GM21825 (cell line): ENCODE data around the gene IKZF1.
"Not testable (repeated sequence)": the region's sequence is repeated elsewhere in the genome, so short reads cannot be mapped to it uniquely, and the experiment has no call there.

ENCODE experiments used
- ATAC-seq: cut with Tn5 transposase; IDR thresholded peaks from one replicate; pipeline ENCODE4 v1.9.1; 2021; ENCODE audit warnings: mild to moderate bottlenecking, moderate library complexity; ENCODE audit not compliant: unreplicated experiment

The IKZF1 gene

DNA sequence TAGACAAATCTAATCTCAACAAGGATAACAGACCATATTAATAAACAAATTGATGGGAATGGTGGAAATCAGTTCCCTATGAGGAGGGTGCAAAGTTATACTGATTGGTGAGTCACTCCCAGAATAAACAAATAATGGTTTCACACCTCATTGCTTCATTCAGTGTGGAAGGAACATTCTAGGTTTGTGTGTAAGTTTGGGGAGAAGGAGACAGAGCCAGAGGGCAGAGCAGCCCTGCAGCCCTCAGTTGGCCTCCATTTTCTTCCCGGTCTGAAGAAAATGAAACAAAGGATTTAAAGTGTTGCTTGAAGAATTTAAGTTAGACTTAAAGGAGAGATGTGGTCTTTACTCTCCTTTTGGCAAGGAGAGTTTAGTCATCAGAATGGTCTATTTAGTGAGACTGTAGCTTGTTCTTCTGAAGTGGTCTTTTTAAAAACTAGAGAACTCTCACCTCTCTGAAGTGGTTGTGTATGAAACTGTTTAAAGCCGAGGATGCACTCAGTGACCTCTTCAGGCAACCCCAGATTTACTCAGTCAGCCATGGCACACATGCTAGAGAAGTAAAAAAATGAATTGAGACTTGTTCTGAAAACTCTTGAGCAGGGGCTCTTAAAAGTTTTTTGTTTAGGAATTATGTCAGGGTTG is 27.2 kb downstream of the IKZF1 start:
- peak; percentile 49 for ATAC-seq

DNA sequence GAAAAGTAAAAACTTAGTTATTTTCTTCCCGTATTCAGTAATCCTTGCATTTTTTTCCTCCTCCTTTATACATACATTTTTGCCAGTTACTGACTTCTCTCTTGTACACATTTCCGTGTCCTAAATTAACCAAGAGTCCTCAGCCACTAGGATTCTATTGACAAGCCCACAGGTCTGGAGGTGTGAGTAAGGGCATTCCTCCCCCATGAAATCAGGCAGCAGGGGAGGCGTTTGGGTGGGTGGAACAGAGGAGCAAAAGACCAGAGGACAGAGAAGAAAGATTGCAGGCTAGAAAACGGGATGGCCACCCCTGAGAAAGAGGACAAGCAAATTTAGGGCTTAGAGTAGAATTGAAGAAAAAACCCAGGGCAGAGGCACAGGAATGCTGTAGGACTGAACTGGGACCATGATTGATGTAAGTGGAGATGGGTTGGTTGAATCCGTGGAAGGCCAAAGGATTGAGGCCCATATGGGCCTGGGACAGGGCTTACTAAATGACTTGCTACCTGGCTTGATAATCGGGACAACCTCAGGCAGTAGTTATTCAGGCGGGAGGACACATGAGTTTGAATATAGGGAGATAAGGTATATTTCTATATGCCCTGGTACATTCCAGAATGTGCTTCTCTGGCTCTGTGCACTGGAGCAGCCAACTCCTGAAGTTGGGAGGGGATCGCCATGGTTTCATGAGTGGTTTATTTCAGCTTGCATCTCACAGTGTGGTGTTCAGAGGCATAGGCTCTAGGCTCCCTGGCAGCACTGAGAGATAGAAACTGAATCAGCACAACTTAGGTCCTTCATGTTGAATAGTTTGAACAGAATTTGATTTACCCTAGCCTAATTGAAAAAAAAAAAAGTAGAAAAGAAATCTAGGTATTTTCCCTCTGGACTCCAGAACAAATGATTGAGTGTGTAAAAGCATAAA is 28.0 kb downstream of the IKZF1 start:
- no peak for ATAC-seq

DNA sequence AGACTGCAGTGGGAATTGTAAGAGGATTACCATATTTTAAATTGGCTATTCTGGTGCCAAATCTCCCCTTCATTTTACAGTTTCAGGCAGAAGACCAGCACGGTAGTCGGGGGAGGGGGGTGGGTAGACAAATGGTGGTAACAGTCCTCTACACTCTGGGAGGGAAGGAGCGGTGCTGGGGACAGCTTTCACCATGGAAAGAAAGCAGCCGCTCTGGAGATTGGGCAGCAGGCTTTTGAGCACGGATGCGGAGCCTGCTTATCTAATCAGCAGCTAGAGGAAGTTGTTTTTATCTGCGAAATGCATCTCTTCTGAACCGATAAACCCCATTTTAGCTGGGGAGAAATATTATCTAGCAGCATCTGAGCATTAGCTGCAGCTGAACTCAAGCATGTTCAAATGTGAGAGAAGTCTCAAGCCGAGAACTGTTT is 28.7 kb downstream of the IKZF1 start:
- no peak for ATAC-seq

DNA sequence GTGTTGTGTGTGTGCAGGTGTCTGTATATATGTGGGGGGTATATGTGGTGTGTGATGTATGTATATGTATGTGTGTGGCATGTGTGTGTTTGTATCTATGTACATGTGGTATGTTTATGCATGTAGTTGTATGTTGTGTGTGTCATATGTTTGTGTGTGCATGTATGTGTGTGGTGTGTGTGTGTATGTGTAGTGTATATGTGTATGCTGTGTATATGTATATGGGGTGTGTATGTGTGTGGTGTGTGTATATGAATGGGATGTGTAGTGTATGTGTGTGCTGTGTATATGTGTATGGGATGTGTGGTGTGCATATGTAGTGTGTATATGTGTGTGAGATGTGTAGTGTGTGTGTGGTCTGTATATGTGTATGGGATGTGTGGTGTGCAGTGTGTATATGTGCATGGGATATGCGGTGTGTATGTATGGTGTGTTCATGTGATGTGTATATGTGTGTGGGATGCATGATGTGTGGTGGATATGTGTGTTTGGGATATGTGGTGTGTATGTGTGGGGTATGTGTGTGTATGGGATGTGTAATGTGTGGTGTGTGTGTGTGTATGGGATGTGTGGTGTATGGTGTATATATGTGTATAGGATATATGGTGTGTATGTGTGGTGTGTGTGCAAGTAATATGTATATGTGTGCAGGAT is 30.0 kb downstream of the IKZF1 start:
- no peak for ATAC-seq

GRCh38 chr7:50335230-50335794 is 30.8 kb downstream of the IKZF1 start:
- ATAC-seq, result no peak

DNA sequence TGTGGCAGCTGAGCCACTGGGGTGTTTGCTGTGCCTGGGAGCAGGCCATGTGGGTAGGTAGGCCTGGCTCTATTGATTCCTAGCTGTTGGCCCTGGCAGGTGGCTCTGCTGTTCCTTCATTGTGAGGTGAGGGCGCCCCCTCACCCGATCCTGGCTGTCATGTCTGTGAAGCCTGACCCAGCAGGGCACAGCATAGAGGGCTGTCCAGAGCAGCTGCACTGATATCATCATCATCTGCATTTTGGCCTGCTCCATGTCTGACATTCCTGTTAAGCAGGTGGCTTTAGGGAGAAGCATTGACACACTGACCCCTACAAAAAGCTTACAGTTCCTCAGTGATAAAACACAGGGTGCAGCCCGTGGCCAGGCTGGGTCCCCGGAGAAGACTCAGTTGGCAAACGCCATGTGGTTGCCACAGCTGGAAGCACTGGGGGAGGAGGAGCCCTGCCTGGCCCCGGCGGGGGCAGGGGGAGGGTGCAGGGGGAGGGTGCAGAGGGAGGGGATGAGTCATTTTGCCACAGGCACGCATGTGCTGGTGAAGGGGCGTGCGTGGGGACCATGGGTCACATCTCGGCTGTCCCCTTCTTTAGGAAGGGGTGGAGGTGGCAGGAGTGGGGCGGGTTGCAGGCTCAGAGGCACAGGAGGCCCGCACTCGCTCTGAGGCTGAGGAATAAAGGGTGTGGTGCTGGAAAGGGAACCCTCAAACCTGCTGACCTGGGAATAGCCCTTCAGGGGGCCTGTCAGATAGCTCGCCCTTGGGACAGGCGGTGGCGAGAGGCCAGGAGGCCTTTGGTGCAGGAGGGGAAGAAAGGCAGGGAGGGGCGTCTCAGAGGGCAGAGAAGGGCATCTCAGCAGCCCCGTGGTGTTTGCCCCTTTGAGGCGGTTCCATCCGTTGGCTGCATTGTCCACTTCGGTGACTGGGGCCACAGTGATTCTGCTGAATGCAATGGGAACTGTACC is 31.6 kb downstream of the IKZF1 start:
- no peak for ATAC-seq

DNA sequence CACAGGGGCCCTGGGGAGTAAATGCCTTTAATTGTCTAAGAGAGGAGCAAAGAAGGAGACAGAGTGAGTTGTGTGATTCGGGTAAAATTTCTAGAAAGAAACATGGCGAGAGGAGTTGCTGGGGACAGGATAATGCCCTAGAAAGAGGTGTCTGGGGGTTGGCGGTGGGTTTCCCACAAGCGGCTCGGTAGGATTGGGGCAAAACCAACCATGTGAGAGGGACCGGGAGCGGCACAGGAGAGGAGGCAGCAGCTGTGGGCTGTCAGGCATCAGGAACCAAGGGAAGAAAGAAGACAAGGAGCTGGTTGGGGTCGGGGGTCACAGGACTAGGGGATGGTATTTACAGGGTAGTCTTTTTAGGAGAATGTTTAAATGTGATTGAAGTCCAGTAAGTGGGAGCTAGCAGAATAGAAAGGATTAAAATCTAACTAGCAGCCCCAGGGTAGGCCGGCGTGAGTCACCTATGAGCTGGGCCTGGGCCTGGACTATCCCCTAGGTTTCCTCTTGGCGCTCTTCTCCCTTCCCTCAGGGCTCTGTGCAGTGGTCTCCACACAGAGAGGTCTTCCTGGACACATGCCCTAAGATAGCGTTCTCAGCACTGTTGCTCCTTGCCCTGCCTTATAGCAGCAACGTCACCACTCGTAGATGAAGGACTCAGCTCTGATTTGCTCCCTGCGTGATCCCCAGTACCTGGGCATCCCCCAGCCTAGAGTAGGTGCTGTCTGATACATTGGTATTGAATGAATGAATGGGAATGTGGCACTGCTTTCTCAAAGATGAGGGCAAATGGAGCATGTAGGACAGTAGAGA is 32.6 kb downstream of the IKZF1 start:
- ATAC-seq, result no peak

DNA sequence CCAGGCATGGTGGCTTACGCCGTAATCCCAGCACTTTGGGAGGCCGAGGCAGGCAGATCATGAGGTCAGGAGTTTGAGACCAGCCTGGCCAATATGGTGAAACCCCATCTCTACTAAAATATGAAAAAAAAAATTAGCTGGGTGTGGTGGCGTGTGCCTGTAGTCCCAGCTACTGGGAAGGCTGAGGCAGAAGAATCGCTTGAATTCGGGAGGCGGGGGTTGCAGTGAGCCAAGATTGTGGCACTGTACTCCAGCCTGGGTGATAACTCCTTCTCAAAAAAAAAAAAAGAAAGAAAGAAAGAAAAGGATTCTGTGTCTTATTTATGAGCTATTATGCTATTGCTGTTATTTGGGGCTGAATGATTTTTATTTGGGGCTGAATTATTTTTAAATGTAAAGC is 35.0 kb downstream of the IKZF1 start:
- ATAC-seq, result not testable (repeated sequence)

DNA sequence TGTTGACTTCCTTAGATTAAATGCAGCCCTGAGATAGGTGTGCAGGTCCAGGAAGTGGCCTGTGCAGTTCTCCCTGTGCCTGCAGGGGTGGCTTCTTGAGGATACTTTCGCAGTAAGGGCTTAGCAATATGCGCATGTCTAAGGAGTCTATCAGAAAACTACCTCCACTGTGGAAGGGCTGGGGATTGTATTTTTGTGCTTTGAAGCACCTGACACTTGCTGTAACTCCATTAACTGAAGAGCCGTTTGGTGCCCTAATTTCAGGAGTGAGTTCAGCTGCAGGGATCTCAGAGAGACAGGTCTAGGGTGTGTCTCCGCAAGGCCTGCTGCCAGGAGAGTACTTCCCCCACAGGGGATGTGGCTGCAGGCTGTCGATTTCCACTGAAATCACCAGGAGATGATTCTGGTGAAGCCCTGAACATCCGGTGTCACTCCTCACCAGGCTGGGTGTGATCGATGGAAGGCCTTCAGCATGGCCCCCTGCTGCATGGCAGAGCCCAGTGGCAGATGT is 35.5 kb downstream of the IKZF1 start:
- no peak for ATAC-seq

DNA sequence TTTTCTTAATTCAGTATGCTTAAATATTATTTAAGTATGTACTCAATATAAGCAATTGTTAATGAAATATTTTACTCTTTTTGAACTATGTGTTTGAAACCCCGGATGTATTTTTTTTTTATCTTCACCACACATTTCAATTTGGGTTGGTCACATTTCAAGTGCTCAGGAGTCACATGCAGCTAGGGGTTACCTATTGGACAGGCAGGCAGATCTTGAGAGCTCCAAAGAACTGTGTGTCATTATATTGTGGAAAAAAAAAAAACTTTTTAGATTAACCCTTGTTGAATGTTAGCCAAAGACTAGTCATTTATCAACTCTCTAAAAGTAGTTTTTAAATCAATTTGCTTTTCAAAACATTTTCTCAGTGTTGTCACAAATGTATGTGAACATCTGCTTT is 37.2 kb downstream of the IKZF1 start:
- ATAC-seq, result no peak

- no peak for ATAC-seq
Observed at GRCh38 chr7:50342616-50343114, 38.1 kb downstream of the IKZF1 start.

- no peak for ATAC-seq
Observed at GRCh38 chr7:50346545-50347497, 42.3 kb downstream of the IKZF1 start.

DNA sequence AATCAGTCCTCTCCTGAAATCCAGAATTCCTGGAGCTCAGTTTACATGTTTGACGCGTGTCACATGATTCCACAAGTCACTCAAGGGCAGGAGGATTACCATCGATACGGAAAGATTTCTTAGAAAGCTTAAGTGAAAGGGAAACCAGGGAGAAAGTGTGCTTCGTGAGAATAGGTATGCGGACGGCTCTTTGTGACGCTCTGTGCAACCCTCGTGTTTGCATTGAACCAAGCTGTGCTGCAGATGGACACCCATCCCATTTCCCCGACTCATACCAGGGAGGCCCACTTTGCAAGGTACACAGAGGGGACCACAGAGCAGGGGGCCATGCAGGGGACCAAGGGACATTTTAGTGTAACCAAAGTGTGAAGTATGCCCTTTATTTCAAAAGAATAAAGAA is 43.2 kb downstream of the IKZF1 start:
- no peak for ATAC-seq

DNA sequence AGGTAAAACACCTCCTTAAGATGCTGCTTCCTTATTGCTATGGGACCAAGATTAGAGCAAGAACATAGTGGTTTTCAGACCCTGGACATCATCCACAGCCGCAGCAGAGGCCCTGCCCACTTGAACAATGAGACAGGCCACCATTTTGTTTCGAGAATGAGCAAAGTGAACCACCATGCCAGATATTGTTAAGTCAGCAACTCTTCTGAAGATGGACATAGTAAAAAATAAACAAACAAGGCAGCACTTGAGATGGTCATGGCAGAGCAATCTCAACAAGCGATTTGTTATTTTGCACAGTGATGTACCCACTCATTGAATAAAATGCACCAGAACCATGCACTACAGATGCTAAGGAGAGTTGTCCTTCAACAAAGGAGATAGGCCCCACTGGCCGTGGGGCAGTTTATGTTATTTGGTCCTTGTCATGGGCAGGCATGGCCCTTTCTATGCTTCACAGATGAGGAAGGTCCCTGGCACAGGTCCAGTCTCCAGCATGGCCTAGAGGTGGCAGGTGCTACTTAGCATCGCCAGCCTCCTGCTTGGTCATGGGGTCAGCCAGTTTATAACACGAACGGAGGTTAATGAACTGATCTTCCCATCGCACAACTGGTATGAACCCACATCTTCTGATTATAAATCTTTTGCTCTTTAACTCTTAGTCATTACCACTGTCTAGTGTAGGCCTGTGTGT is 44.1 kb downstream of the IKZF1 start:
- ATAC-seq, result no peak

DNA sequence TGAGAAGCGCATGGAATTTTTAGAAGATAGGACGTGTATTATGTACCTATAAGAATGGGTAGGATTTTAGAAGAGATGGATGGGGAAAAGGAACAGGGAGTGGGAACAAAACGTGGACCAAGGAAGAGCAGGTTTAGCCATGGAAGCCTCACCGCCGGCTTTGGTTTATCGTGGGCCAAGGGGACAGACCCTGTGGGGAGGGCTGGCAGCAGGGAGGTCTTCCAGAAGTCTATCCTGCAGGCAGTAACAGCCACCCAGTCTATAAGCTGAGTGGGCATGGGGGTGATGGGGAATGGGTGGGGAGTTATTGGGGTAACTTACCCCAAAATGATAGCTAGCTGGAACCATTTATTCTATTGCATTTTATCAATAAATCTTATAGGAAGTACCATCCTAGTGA is 44.9 kb downstream of the IKZF1 start:
- ATAC-seq, result no peak

- peak; percentile 77 for ATAC-seq
Observed at GRCh38 chr7:50349963-50350944, 45.7 kb downstream of the IKZF1 start.
